GM15510 (cell line): ENCODE data around the gene SETD3.

Experiments
- POLR2A ChIP-seq: IDR thresholded peaks from 3 replicates; pipeline ENCODE4 v1.6.1; 2011; ENCODE audit warnings: borderline replicate concordance; ENCODE audit not compliant: insufficient read length; ENCODE audit errors: extremely low read depth

SETD3 gene

DNA sequence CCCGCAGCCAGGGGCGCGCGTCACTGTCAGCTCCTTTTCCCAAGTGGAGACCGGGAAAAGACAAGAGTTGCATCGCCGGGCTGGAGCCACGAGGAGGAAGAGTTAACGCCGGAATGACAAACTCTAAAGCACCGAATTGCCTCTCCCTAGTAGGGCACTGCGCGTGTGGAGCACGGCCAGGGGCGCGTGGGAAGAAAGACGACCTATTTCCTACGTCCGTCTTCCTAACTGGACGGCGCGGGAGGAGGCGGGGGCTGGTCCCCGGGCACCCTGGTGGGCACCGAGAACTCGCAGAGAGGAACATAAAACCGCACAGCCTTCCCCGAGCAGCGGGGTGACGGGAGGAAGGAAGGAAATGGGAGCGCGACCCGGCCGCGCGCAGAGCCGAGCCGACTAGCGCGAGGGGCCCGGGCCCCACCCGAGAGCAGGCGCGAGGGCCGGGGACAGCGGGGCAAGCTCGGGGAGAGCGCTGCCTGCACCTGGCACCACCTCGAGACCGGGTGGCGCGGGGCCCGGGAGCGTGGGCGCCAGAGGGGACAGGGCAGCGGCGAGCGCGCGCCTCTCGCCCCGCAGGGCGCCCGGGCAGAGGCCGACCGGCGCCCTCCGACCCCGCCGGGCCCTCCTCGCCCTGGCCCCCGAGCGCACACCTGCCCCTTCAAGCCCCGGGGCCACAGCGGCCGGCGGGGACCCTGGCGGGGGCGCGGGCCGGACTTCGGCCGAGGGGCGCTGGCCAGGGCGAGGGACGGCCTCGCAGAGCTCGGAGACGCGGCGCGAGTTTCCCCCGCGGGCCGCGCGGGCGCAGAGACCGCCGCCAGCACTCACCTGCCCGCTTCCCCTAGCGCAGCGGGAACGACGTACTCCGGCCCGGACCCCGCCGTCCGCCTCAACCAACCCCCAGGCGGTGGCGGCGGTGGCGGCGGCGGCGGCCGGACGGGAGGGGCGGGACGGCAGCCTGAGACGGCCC is at the start of gene SETD3:
Gene SETD3, minus strand, starts transcription at position 954 of the 964 bp plus-strand sequence. CDS start 15,054 bp downstream, outside the sequence.
- peak; percentile 56 for TF ChIP-seq POLR2A

DNA sequence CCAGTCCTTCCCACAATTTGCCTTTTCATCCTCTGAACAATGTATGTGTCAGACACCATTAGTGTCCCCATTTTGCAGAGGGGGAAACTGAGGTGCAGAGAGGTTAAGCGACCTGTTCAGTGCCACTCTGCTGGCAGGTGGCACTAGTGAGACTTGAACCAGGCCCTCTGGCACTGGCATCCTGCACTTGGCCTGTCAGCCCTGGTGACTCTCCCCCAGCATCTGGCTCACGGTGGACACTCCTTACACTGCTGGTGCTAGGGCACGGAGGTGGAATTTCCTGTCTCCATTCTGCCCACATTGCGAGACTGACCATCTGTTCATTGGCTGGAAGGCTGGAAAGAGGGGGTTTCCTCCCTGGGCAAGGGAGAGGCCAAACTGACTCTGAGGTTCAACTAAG is 49.2 kb upstream of the SETD3 start:
- TF ChIP-seq POLR2A = no peak

DNA sequence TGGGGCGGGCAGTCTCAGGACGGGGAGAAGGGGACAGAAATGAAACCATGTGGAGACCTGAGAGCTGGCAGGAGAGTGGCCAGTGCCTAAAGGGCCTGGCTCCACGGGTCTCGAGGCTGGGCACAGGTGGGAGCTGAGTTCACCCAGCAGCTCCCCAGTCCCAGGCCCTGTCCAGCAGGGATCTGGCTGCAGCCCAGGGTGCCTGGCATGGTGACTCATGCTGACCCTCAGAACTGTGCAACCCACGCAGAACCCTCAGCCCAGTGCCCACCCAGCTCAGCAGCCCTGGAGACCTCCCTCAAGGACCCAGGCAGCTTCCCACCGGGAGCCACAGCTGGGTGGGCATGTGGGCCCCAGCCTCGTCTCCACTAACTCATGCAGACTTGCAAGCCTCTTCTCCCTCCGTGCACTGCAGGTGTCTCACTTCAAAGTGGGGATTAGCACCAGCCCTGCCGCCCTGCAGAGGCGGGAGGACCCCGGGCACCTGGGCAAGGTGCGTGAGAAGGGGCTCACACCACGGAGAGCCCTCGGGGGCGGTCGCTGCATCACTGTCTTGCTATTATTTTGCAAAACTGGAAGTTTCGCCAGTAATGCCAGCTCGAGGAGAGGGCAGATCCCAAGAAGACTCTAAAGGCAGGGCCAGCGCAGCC is 46.9 kb upstream of the SETD3 start:
- TF ChIP-seq POLR2A = no peak

DNA sequence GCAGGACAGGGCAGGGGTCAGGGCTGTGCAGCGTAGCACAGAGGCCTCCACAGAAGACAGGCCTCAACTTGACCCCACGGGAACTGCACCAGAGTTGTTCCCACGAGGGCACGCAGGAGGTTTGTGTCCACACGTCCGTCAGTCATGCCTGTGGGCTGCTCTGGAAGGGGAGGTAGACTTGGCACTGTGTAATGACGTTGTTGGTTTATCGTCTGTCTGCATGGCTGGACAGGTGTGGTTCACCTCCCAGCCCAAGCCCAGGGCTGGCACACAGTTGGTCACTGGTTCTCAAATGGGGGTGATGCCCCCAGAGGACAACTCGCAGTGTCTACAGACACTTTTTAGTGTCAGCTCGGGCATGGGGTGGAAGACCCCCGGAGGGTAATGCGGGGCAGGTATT is 46.4 kb upstream of the SETD3 start:
- no peak for TF ChIP-seq POLR2A

DNA sequence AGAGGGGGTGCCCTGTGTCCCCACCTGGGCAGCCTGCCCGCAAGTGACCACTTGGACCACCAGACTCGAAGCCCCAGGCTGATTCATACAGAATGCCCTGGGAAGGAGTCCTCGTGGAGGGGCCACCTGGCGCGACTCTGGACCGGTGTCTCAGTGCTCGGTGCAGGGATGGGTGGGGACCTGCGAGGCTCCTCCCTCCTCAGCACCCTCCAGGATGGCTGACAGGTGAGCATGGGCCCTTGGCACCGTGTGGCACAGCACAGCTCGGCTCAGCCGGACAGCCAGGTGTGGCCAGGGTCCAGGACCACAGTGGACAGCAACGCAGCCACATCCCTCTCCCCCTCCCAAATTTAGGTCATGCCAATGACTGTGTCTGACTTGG is 45.0 kb upstream of the SETD3 start:
- no peak for TF ChIP-seq POLR2A

DNA sequence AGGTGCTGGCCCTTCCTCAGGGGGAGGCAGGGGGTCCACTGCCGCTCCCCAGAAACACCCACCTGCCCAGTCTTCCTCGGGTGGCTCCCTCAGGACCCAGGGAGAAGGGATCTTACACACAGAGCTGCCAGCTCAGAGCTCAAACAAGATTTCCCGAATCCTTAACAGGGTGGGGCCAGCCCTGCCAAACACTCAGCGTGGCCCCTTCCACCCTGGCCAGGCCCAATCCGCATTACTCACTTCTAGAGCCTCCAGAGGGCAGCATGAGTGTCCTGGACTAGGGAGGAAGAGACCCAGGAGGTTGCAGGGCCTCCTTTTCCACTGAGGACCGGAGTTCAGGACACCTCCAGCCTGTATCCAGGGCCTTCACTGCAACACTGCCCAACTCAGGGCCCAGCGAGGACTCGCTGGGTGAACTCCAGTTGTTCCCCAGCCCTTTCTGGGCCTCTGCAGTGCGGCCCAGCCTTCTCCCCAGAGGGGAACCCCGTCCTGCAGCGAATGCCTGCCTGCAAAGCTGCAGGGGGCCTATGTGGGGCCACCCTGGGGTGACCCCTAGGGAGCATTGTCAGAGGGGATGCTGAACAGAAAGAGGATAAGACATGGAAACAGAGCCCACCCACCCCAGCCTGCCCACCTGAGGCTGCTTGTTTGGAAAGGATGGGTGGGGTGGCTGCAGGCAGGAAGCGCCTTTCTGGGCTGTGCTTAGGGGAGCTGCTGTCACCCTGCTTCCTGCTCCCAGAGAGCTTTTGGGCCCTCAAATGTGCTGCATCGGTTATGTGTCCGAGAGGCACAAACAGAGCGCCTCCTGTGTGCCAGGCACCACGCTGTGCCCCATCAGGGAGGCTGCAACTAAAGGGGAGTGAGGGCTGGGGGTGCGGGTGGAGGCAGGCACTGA is 44.4 kb upstream of the SETD3 start:
- no peak for TF ChIP-seq POLR2A

DNA sequence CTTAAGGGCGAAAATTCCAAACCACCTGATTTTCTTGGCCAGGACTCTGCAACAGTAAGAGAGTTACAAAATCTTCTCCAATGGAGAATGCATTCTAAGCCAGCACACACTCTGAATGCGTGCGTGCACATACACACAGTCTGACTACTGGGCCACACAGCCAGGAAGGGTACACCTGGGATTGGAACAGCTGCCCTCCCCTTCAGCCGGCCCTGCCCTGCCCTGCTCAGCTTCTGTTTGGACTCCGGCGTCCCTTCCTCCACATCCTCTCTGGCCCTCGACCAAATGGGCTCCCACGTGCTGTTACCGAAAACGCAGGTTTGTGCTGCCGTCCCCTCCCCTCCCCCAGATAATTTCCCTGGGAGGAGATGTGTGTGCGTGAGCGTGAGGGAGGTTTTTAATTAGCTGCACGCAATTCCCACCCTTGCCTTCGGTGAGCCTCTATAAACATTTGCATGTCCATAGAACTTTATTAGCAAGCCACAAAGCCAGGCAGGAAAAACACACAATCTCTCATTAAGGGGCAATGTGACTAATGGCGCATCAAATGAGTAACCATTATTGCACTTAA is 43.5 kb upstream of the SETD3 start:
- no peak for TF ChIP-seq POLR2A

DNA sequence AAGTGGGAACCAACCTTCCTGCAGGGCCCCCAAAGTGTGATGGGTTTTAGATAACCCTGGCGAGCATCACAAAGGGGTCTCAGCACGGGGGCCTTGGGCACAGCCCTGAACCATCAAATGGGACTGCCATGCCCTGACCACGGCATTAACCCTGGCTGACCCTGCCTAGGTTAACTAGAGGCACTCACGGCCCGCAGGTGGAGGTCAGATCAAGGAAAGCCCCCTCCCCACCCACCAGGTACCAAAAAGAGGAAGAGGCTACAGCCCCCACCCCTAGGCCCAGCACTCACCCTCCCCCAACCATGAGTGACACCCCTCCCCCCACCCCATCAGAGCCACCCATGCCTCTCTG is 43.0 kb upstream of the SETD3 start:
- no peak for TF ChIP-seq POLR2A

DNA sequence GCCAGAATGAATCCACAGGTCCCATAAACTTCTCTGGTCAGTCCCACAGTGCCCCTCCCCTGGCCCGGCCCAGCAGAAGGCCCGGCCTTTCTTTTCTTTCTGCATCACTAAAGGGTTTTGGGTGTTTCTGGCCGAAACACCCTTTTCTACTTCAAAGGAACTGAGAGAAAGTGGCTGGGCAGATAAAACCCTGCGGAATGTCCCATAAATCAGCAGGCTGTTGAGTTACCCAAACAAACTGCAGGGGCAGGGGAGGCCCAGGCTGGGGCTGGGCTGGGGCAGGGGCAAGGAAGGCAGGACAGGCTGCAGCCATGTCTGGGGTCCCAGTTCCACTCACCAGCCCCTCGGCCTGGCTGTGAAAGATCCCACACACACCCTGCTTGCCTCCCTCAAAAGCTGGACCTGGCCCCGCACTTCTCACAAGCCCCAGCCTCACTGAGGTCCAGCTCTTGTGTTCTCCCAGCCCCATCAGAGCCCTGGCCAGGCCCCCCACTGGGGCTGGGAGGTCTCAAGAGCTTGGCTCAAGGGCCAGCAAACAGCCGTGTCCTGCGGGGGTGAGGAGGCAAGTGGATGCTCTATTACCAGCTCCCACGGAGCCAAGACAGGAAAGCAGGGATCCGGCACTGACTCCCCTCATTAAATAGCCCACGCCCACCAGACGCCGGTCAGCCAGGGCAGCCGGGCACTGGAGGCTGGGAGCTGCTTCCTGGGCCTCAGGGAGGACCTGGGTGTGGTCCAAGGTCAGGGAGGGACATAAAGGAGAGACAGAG is 42.5 kb upstream of the SETD3 start:
- no peak for TF ChIP-seq POLR2A

DNA sequence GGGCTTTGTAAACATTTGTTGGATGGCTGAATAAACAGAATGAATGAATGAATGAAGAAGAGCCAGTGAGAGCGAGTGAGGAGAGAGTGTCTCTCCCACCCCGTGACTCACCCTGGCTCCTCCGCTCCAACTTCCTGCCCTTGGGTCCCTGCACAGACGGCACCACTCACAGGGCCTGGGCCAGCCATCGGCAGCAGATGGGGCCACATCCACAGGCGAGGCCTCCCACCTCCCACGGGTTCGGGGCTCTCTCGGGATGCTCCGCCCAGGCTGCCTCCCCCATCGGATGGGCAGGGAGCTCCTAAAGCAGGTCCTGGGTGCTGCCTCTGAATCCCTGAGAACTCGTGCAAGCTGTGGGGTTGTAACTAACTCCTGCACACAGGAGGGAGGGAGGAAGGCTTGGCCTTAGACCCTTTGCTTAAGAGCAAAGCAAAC is 41.8 kb upstream of the SETD3 start:
- TF ChIP-seq POLR2A = no peak

DNA sequence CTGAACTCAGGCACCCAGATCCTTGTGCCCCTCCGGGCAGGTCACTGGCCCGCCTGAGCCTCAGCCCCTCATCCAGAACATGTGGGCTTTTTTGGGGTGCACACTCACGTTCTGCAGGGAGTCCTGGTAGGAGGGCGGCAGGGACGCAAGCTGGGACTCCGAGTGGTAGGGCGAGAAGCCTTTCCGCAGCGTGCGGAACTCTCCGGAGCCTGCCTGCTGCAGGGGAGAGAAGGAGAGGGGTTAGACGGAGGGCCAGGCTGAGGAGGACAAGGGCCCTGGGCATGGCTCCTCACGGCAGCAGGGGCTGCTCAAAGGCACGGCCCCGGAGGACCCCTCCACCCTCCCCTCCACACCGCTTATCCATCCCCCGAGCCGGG is 41.4 kb upstream of the SETD3 start:
- no peak for TF ChIP-seq POLR2A

DNA sequence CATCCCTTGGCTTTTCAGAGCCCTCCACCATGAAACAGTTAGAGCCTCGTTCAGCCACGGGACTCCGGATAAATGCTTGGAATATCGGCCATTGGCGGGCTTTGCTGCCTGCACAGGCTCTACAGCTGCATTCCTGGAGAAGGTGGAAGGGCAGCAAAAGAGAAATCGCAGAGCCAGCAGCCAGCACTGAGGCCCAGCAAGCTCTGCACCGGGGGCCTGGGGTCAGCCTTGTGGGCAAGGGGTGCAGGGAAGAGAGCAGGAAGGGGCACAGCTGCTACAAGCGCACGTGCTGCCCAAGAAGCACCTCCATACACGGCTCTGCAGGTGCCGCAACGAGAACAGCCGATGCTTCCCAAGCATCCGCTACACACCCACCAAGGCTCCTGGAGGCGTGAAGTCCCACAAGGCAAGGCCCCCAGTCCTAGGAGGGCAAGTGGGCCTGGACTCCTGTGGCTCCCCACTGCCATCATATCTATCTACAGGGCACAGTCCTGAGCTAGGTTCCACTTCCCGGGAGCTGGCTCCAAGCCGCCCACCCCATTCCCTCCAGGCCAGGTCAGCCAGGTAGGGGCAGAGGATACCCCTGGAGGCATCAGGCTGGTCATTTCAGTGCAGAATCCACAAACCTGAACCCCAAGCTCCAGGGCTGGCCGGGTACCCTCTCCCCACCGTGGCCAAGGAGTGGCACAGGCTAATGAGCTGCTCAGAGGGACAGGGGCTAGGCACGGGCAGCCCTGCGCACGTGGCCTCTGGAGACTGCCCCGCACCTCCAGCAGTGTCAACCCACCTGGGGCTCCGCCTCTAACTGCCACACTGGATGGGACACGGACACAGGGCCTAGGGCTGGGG is 40.7 kb upstream of the SETD3 start:
- TF ChIP-seq POLR2A = no peak

DNA sequence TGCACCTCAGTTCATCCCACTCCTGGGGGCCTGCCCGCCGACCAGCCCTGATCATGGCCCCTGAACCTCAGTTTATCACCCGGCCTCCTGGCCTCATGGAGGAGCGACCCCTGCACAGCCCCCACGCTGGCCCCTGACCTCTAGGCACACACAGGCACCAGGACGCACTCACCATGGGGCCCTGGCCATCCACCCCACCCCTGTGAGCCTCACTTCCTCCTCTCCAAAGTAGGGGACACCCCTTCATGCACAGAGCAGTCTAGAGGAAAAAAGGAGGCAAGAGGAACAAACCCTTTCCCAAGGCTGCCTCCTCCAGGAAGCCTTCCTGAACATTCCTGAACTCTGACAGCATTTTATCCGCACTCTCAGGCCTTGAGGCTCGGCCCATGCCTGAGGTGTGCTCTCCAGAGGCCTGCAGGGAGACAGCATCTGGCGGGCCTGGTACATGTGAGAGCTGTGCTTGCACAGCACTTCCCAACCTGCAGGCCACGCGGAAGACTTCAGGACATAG is 40.0 kb upstream of the SETD3 start:
- no peak for TF ChIP-seq POLR2A

DNA sequence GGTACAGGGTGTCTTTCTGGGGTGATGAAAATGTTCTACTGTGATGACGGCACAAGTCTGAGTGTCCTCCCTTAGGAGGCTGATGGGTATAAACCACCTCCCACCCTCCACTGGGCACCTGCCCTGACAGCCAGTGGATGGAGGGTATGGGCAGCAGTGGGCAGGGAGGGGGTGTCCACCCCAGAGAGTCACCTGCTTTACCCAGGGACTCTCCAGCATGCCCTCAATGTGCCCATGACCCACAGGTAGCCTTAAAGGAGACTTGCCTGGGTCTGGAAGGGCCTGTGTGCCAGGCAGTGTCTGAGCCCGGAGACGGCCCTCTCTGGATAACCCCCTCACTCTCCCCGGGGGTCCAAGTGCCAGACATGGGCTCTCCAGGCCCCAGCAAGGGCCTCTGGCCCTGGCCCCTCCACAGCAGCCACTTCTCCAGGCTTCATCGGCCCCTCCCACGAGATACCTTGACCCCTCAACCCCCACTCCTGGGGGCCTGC is 39.3 kb upstream of the SETD3 start:
- no peak for TF ChIP-seq POLR2A
